NCI-H146 (cell line): ENCODE data around the gene HDAC4.

Source experiments
- DNase-seq: peaks from one replicate; lab custom pipeline; 2025; lab: John Stamatoyannopoulos, UW

HDAC4 gene

GRCh38 chr2:239064253-239064652 is 336.6 kb downstream of the HDAC4 start:
- DNase-seq: no peak

GRCh38 chr2:239062743-239063142 is 338.1 kb downstream of the HDAC4 start:
- DNase-seq: no peak

- no peak for DNase-seq
Measured at GRCh38 chr2:239061824-239062570, 338.8 kb downstream of the HDAC4 start.

GRCh38 chr2:239061121-239061666 is 339.6 kb downstream of the HDAC4 start:
- DNase-seq: no peak

GRCh38 chr2:239060676-239061075 is 340.1 kb downstream of the HDAC4 start:
- DNase-seq: no peak

GRCh38 chr2:239059854-239060253 is 341.0 kb downstream of the HDAC4 start:
- no peak for DNase-seq

- DNase-seq: no peak
Measured at GRCh38 chr2:239058766-239059165, 342.1 kb downstream of the HDAC4 start.

- no peak for DNase-seq
Measured at GRCh38 chr2:239057533-239057932, 343.3 kb downstream of the HDAC4 start.

GRCh38 chr2:239056611-239057010 is 344.2 kb downstream of the HDAC4 start:
- DNase-seq: no peak

- no peak for DNase-seq
Measured at GRCh38 chr2:239055756-239056493, 344.9 kb downstream of the HDAC4 start.

- no peak for DNase-seq
Measured at GRCh38 chr2:239054921-239055320, 345.9 kb downstream of the HDAC4 start.

GRCh38 chr2:239053801-239054503 is 346.9 kb downstream of the HDAC4 start:
- DNase-seq: no peak

- no peak for DNase-seq
Measured at GRCh38 chr2:239052798-239053665, 347.8 kb downstream of the HDAC4 start.

- no peak for DNase-seq
Measured at GRCh38 chr2:239051891-239052445, 348.9 kb downstream of the HDAC4 start.

GRCh38 chr2:239050252-239050649 is 350.6 kb downstream of the HDAC4 start:
- DNase-seq: no peak

GRCh38 chr2:239049421-239050251 is 351.2 kb downstream of the HDAC4 start:
- no peak for DNase-seq

GRCh38 chr2:239048736-239049135 is 352.1 kb downstream of the HDAC4 start:
- no peak for DNase-seq

GRCh38 chr2:239047861-239048260 is 353.0 kb downstream of the HDAC4 start:
- DNase-seq: no peak

- no peak for DNase-seq
Measured at GRCh38 chr2:239047420-239047819, 353.4 kb downstream of the HDAC4 start.

GRCh38 chr2:239046822-239047221 is 354.0 kb downstream of the HDAC4 start:
- DNase-seq: no peak
